HG03103 (cell line): ENCODE measurements around the gene TDRKH.
"Not testable (repeated sequence)": the region's sequence is repeated elsewhere in the genome, so short reads cannot be mapped to it uniquely, and the experiment has no call there.

Source experiments
- ATAC-seq: cut with Tn5 transposase; IDR thresholded peaks from one replicate; pipeline ENCODE4 v1.9.1; 2021; ENCODE audit warnings: low read depth; ENCODE audit not compliant: unreplicated experiment

The TDRKH gene

DNA sequence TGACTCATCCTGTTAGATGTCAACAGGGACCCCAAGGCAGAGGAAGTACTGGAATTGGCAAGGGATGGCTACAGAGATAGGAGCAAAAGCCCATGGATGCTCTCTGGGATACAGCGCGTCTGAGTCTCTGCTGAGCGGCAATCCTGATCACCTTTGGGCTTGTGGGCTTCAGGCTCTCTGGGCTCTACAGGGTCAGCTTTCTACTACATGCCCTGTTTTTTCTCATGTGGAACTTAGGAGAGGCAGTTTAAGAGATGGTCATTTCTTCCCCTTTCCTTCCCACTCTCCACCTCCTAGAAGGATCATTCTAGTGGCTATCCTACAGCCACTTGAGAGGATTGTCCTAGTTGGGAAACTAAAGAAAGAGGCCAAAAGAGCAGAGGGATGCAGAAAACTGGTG, 13.6 kb upstream of the TDRKH start:
- no peak for ATAC-seq

DNA sequence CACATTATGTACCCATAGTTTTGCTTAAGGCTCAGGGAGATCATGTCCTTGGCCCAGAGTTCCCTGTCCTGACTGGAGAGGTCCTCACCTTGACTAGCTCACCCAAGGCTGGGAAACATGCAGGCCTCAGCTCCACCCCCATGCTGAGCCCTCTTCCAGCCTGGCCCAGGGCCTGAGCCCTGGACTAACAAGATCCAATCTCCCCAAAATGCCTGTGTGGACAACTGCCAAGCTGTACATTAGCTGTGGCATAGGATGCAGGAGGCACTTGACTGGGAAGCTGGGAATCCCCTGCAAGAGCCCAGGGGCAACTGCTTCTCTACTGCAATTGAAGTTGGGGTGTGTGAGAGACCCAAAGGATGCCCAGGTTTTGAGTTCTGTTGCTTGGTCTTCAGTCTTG, 12.9 kb upstream of the TDRKH start:
- no peak for ATAC-seq

GRCh38 chr1:151802372-151802771, 12.1 kb upstream of the TDRKH start:
- no peak for ATAC-seq

GRCh38 chr1:151801846-151802245, 11.5 kb upstream of the TDRKH start:
- ATAC-seq = no peak

DNA sequence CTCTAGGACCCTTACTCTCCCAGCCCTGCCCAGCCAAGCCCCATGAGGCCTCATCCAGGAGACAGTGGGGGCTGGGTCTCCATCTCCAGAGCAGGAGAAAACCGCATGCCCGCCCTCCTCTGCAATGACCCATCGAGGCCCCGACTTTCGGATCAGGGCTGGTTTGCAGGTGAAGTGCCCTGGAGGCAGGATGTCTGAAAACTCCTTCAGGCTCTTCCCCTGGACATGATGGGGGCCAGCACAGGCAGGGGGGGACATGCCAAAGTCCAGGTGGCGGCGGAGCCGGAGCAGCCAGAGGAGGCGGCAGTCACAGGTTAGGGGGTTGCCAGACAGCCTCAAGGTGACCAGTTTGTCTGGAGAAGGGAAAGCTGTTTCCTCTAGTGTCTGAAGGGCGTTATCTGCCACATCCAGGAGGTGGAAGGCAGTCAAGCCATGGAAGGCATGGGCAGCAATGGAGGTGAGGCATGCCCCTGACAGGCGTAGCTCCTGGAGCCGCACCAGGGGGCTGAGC, 11.1 kb upstream of the TDRKH start:
- no peak for ATAC-seq

DNA sequence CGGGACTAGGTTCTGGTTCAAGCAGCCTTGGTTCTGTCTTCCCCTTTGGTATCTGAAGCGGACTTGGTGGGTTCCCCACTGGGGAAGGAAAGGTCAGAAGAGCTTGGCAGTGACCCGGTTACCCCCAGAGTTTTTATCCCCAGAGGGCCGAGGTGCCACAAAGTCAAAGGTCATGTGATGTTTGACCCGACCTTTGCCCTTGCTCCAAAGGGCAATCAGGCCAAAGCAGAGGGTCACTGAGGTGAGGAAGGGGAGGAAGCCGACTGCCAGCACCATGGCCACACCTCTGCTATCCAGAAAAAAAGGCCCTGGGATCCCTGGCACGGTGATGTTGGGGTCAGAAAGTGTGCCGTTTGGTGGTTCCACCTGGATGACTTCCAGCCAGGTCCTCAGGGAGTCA, 10.5 kb upstream of the TDRKH start:
- ATAC-seq = no peak

GRCh38 chr1:151799179-151800022, 9.1 kb upstream of the TDRKH start:
- no peak for ATAC-seq

GRCh38 chr1:151798571-151798970, 8.3 kb upstream of the TDRKH start:
- no peak for ATAC-seq

GRCh38 chr1:151790940-151791651, 796 bp upstream of the TDRKH start:
- ATAC-seq = no peak

DNA sequence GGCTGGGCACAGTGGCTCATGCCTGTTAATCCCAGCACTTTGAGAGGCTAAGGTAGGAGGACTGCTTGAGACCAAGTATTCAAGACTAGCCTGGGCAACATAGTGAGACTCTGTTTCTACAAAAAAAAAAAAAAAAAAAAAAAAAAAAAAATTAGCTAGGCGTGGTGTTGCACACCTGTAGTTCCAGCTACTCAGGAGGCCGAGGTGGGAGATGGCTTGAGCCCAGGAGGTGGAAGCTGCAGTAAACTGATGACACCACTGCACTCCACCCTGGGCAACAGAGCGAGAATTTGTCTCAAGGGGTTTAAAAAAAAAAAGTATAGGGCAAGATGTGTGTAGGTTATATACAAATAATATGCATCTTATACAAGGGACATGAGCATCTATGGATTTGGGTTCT, 2.6 kb downstream of the TDRKH start:
- no peak for ATAC-seq

DNA sequence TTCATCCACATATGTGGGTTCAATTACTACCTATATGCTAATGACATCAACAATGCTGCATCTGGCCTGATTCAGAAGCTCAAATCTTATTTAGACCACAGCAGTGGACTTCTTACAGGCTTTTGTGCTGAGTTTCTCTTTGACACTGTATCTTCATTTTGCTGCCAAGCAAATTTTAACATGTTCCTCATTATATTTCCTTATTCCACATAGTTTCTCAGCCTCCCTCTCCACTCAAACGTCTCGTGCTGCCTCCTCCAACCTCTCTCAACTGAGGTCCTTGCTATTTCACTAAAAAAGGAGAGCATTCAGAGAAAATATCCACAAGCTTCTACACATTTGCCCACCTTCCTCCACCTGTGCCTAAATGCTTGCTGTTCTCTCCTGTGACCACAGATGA, 6.5 kb downstream of the TDRKH start:
- no peak for ATAC-seq

DNA sequence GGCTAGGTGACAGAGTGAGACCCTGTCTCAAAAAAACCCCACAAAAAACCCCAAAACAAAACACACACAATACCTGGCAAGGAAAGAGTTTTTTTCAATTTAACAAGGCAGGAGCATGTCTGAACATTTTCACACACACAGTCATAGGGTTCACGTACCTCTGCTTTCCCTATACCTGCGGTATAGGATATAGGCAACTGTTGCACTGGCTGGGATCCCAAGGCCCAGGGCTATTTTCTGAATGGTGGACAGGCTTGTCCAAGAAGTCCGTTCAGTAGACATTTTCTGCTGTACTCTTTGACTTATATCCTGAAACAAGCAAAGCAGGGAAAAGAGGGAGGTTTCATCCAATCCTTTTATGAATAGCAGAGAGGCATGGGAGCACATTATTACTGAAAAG, 7.6 kb downstream of the TDRKH start:
- no peak for ATAC-seq

DNA sequence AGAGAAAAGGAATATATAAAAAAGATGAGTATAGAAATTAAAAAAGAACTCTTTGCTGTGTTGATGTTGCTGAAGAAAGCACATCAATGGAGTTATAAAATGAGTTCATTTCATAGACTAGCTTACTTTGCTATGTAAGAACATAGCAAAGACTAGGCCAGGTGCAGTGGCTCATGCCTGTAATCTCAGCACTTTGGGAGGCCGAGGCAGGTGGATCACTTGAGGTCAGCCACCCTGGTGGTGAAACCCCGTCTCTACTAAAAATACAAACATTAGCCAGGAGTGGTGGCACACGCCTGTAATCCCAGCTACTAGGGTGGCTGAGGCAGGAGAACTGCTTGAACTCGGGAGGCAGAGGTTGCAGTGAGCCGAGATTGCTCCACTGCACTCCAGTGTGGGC, 8.3 kb downstream of the TDRKH start:
- not testable (repeated sequence) for ATAC-seq

- ATAC-seq = not testable (repeated sequence)
Measured at GRCh38 chr1:151780736-151781135, 9.6 kb downstream of the TDRKH start.

- no peak for ATAC-seq
Measured at GRCh38 chr1:151779852-151780251, 10.4 kb downstream of the TDRKH start.

GRCh38 chr1:151777317-151777716, 13.0 kb downstream of the TDRKH start:
- no peak for ATAC-seq

DNA sequence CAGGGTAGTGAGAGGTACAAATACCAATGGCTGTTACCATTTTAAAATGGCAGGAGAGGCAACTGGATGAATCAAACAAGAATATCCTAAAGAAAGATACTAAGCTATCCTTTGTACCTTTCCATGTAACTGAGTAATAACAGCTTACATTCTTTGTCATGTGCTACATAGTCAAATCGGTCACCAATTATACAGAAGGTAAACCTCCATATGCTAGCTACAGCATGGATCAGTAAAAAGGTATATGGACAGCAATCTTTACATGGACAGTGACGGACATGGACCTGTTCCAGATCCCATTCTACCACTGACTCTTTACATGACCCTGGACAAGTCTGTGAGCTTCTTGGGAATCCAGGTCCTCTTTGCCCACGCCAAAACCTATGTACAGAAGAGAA, 13.6 kb downstream of the TDRKH start:
- ATAC-seq = no peak

- ATAC-seq = no peak
Measured at GRCh38 chr1:151775894-151776664, 14.2 kb downstream of the TDRKH start.

DNA sequence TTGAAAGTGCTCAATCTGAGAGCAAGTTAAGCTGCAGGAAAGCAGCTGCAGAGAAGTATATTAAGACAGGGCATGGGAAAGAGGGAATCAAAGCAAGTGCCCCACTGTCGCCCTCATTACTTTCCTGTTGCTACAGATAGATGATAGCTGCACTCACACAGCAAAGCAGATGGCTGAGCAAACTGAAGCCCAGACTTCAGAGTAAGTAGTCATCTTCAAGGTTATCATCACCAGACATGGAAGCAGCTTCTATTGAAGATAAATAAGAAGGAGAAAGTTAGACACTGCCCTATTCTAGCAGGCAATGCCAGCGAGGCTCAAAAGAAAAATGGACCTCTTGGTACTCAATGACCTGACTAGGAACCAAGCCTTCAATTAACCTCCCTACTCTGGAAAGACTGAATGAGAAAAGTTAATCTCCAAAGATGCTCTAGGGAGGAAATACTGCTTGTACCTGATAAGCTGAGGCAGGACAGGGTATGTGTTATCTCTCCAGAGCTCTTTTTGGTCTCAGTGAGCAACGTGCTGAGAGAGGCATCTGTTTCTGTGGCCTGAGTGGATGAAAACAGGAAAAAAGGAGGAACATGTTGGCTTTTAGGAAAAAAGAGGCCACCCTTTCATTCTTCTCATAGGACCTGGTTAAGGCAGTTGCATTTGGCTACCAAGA, 15.9 kb downstream of the TDRKH start:
- no peak for ATAC-seq

DNA sequence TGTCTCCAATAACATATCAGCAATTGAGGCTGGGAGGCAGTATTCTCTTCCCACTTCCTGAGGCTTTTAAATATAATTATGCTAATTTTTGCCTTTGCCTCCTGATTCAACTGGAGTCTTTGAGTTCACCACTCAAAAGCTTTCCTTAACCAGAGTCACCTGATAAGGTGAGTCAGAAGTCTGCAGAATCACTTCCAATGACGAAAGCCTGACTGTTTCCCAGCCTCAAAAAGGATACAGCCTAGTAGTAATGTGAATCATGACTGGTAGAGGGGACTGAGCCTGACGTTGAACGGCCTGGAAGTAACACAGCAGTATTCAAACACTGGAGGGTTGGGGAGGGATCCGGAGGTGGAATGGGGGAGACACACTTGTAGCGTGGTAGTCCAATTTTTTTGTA, 16.6 kb downstream of the TDRKH start:
- ATAC-seq = no peak

- not testable (repeated sequence) for ATAC-seq
Measured at GRCh38 chr1:151769270-151769669, 21.0 kb downstream of the TDRKH start.
